Right lobe of liver (tissue), 4 donors: ENCODE measurements around the gene RPS6KA2.

Experiments
- POLR2A ChIP-seq: fragments of 450-650 bp; IDR thresholded peaks from one replicate; pipeline ENCODE4 v1.6.1; 2017; ENCODE audit warnings: antibody characterized with exemption, mild to moderate bottlenecking
- TF ChIP-seq, protein P1 (sequence below), 4 donors: fragments of 200-600 bp in 3 of 4; fragments of 450-650 bp in 1 of 4; IDR thresholded peaks; one replicate each; pipeline versions ENCODE4 v1.5.1 to v1.8.0; 2016 to 2022; ENCODE audit warnings: antibody characterized with exemption in 4 of 4, mild to moderate bottlenecking in 2 of 4
- donor health status: DM: no; HTN: no; CAD: no.
- donor health status: DM: no; HTN: no; CAD: no.
- donor health status: DM: no; HTN: yes; CAD: no.

DNA sequence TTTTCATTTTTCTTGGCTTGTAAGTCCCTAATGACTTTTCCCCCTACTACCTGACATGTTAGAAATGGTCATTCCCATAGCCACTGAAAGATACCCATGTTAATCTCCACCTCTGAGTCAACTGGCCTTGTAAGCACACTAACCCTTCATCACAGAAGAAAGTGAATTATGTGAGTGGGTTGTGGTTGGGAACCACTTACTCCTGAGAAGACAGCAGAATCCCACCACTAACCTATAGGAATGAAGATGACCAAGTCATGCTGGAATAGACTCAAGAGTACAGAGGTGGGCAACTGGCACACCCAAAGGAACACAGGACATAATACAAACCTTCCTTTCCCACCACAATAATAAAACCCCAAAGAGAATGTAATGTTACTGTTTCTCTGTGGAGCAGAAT, 70.7 kb downstream of the RPS6KA2 start:
- TF ChIP-seq, protein P1, sequence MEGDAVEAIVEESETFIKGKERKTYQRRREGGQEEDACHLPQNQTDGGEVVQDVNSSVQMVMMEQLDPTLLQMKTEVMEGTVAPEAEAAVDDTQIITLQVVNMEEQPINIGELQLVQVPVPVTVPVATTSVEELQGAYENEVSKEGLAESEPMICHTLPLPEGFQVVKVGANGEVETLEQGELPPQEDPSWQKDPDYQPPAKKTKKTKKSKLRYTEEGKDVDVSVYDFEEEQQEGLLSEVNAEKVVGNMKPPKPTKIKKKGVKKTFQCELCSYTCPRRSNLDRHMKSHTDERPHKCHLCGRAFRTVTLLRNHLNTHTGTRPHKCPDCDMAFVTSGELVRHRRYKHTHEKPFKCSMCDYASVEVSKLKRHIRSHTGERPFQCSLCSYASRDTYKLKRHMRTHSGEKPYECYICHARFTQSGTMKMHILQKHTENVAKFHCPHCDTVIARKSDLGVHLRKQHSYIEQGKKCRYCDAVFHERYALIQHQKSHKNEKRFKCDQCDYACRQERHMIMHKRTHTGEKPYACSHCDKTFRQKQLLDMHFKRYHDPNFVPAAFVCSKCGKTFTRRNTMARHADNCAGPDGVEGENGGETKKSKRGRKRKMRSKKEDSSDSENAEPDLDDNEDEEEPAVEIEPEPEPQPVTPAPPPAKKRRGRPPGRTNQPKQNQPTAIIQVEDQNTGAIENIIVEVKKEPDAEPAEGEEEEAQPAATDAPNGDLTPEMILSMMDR (IDR thresholded peaks at IDR 0.05) = no peak
- no peak for TF ChIP-seq POLR2A
